Muscle of back (tissue), 13 donors: ENCODE measurements around the gene REM2. TPM values are rescaled to one million over a fixed set of nuclear protein-coding genes. Genes with fewer than 3 reads are reported as not detected.
A peak's percentile ranks its signal among the peaks of the same experiment; 100 is the strongest.

Experiments used
- DNase-seq, 3 donors: peaks; one replicate each; pipeline versions ENCODE4 v3.0.0 to v3.0.0-alpha.2; 2013
- long read RNA-seq, 9 donors: transcript quantifications; one replicate each; lab custom pipeline, GENCODE V29; 2026
- polyA plus RNA-seq, 10 donors: library from polyadenylated mRNA; unstranded; fragments of 120-200 nt; gene quantifications; one replicate each; pipeline ENCODE4 v1.2.1, GENCODE V29; 2013; ENCODE audit not compliant: insufficient read length in 10 of 10

The REM2 gene, protein sequence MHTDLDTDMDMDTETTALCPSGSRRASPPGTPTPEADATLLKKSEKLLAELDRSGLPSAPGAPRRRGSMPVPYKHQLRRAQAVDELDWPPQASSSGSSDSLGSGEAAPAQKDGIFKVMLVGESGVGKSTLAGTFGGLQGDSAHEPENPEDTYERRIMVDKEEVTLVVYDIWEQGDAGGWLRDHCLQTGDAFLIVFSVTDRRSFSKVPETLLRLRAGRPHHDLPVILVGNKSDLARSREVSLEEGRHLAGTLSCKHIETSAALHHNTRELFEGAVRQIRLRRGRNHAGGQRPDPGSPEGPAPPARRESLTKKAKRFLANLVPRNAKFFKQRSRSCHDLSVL
- polyA plus RNA-seq = under 1 TPM in 8 of 10 donors, not detected in 2; 0.09 to 0.16 (median 0.13) TPM
- long read RNA-seq, donor 1 = 0 reads
- long read RNA-seq, donor 2 = 0 reads
- long read RNA-seq, donor 3 = 0 reads
- long read RNA-seq, donor 4 = 0 reads
- long read RNA-seq, donor 5 = 0 reads
- long read RNA-seq, donor 6 = 0 reads
- long read RNA-seq, donor 7 = 0 reads
- long read RNA-seq, donor 8 = 0 reads
- long read RNA-seq, donor 9 = 0 reads

DNA sequence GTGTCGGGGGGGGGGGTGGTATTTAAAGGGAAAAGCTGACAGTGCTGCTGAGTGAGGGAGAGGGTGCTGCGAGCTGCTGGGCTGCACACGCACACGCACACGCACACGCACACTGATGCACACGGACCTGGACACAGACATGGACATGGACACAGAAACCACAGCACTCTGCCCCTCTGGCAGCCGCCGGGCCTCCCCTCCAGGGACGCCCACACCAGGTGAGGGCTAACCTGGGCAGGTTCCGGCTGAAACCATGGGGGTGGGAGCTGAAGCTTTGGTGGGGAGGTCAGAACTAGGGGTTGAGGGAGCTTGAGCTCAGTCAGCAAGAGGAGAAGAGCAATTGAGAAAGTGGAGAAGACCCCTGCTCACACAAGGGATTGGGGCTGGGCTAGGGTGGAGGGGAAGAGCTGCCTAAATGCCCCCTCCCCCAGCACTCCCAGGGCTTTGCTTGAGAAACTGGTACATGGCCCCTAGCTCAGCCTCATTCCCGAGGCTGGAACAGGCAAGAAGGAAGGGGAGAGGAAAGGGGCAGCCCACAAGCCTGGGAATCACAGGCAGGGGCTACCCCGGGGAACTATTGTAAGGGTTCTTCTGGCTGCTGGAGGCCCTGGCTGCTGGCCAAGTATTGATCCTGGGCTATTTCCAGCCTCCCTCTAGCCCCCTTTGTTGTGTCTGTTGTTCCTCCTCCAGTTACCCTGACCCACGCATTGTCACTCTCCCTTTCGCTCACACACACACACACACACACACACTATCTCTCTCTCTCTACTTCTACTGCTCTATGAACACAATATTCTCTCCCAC, at the start of gene REM2:
Gene REM2, plus strand, starts transcription at position 50 of the 804 bp plus-strand sequence. Its CDS starts 66 bp downstream, at position 116.
- peak in 1 of 3 donors; percentile 47 for DNase-seq

DNA sequence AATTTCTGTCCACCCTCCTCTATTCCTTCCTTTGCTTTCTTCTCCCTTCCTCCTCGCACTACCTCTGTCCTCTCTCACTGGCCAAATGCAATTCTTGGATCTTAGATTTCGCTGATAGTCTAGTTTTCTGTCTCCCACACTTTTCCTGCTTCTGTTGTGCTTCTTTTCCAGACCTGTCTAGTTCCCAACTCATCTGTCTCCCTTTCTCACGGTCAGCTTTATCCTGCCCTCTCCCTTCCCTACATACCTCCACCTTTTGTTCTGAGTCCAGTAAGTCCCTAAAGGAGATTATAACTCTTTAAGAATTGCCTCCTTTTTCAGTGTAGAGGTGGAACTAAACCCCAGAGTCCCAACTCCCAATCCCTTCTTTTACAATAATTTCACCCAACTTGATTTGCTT, 47.5 kb upstream of the REM2 start:
- no peak for DNase-seq

DNA sequence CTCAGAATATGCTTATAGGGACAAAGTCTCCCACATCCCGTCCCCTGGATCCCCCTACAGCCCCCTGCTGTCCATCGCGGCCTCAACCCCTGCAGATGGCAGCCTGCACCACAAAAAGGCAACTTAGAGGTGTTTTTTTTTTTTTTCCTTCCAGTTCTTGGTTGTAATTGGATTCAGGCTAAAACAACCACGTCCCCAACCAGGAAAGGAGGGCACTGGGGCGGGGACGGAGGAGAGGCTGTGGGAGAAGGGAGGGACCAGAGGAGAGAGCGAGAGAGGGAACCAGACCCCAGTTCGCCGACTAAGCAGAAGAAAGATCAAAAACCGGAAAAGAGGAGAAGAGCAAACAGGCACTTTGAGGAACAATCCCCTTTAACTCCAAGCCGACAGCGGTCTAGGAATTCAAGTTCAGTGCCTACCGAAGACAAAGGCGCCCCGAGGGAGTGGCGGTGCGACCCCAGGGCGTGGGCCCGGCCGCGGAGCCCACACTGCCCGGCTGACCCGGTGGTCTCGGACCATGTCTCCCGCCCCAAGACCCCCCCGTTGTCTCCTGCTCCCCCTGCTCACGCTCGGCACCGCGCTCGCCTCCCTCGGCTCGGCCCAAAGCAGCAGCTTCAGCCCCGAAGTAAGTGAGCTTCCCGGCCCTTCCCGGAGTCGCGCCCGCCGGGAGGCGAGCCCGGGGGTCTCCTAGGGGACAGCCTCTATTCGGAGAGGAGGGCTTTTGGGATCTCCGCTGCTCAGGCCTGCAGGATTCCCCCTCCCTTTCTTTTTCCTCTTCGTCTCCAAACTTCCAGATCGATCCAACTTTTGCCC, 46.5 kb upstream of the REM2 start, which contains the start of gene MMP14:
Gene MMP14, plus strand, starts transcription at position 285 of the 813 bp plus-strand sequence. Its CDS starts 233 bp downstream, at position 518.
- peak; percentile 90 to 95 (median 90) for DNase-seq

DNA sequence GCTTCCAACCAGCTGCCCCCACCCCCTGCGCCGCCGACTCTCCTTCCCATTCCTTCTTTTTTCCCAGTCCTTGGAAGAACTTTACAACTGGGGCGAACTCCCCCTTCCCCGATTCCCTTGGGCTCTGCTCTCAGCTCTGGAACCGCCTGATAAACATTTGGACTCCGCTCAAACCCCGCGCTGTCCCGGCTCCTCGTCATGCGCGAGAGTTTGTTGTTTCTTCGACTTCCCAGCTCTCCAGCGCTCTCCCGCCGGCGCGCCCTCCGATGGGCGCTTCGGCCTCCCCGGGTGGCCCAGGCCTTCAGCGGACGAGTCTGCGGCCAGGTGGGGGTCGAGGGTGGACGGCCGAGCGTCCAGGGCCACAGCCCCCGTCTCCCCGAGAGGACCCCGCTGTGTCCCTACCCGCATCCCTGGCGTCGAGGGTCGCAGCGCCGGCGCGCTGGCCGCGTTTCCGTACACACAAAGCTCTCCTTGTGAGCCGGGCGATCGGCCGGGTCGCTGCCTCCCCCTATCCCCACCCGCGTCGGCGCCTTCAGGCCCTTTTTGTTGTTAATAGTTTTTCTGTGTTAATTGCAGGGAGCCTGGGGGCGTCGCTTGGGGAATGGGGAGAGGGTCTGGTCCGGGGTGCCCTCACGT, 45.8 kb upstream of the REM2 start:
- peak in 2 of 3 donors; percentile 70 to 90 for DNase-seq

DNA sequence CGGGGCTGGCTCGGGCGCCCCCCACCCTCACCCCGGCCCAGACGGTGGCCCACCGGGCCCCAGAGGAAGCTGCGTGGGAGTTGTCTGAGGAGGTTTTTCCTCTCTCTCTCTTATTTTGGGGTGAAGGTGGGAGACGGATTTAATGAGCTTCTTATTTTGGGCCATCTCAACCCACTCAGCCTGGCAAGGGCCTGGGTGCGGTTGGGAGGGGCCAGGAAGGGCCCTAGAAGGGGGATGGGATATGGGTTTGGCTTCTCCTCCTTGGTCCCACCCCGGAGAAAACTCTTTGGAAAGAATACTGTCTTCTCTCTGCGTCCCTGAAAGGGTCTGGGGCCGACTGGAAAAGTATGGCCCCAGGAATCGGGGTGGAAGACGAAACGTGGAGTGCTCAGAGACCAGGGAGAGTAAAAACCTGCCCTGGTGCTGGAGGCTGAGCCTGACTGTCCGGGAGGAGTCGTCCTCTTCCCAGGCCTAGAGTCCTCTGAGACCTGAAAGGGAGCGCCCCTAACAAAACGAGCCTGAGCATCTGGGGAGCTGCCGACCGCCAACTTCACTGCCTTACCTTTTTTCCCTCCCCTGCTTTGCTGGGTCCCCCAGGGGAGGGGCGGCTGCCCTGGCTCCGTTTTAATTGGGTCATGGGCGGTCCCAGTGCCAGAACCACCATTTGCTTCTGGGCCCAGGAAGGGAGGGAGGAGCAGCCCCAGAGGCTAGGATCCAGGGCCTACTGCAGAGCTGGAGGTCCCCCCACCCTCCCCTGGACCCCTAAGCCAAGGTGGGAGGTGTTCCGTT, 45.1 kb upstream of the REM2 start:
- DNase-seq = peak in 2 of 3 donors; percentile 40 to 75

DNA sequence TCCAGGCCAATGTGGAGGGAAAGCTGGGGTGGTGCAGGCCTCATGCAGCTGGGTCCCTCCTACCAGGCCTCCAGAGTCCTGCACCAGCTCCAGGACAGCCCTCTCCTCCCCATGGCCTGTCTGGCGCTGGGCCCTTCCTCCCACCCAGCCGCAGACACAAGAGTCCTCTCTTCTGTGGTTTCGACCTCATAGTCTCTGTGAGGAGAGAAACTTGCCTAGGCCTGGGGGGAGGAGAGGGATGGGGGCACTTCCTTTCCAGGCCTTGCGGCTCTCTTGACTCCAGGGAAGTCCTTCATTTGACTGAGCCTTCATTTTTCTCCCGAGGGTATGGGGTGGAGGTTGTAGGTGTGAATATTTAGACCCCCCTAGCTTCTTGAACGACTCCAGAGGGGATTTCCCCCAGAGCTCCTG, 44.4 kb upstream of the REM2 start:
- peak in 1 of 3 donors; percentile 64 for DNase-seq

DNA sequence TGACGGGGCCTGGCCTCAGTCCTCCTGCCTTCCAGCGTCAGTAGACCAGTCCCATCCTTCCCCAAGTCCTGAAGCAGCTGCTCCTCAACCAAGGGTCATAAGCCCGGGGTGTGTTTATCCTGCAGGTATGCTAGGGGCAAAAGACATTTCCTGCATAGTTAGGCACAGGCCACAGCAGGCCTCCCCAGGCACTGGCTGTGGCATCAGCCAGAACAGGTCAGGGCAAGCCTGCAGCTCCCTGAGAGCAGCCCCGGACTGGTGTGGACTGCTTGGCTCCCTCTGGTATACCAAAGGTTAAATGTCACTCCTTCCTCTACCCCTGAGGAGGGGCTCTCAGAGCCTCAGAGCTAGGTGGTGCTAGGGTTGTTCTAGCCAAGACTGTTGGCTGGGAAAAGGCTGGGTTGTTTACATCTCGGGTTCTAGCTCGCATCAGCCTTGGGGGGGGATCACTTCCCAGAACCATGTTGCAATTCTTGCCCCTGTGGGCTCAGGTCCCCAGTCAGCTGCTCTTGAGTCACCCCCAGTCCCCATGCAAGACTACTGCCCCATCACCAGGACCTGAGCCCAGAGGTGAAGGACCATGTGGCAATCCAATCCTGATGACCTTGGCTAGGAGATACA, 43.8 kb upstream of the REM2 start:
- no peak for DNase-seq

DNA sequence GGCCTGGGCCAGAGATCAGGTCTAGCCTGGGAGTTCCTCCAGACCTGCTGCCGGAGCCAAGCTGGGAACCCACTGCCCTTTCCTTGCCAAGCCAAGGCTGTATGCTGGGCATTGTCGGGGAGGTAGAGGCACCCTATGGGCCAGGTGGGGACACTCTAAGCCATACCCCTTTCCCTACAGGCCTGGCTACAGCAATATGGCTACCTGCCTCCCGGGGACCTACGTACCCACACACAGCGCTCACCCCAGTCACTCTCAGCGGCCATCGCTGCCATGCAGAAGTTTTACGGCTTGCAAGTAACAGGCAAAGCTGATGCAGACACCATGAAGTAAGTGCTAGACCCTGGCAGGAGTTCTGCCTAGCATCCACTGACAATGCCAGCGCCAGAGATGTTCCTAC, 41.7 kb upstream of the REM2 start:
- no peak for DNase-seq

DNA sequence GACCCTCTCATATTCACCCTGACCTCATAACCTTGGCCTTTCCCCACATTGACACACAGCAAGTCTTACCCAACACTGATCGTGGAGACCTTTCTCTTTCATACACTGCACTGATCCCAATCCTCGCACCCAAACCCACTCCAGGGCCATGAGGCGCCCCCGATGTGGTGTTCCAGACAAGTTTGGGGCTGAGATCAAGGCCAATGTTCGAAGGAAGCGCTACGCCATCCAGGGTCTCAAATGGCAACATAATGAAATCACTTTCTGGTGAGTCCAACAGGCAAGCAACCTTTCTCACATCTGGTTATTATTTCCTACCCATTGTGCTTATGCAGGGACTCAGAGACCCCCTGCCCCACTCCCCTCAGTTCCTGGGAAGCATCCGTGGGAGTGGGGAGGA, 41.3 kb upstream of the REM2 start:
- DNase-seq = no peak

DNA sequence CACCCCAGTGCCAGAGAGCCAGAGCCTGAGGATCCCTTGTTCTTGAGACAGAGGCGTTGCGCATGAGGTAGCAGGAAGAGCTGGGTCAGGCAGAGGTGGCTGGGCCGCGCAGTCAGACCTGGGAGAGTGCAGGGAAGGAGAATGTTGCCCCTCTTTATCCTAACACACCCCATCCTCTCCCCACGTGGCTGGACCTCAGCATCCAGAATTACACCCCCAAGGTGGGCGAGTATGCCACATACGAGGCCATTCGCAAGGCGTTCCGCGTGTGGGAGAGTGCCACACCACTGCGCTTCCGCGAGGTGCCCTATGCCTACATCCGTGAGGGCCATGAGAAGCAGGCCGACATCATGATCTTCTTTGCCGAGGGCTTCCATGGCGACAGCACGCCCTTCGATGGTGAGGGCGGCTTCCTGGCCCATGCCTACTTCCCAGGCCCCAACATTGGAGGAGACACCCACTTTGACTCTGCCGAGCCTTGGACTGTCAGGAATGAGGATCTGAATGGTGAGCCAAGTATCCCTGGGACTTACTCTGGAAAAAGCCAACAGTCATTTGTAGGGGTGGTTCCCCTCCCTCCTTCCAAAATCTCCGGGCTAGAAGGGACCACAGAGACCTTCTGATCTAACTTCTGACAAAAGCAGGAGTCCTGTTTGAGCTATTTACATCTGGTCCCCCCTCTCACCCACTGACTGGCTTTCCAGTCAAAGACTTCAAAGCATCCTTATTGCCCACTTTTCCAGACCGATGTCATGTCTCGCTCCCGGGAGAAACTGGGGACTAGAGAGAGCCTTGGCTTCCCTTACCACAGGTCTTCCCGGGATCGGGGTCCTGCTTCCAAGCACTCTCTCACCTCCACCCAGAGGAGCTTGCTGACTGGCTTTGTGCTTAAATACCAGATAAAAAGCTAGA, 40.6 kb upstream of the REM2 start:
- DNase-seq = no peak

DNA sequence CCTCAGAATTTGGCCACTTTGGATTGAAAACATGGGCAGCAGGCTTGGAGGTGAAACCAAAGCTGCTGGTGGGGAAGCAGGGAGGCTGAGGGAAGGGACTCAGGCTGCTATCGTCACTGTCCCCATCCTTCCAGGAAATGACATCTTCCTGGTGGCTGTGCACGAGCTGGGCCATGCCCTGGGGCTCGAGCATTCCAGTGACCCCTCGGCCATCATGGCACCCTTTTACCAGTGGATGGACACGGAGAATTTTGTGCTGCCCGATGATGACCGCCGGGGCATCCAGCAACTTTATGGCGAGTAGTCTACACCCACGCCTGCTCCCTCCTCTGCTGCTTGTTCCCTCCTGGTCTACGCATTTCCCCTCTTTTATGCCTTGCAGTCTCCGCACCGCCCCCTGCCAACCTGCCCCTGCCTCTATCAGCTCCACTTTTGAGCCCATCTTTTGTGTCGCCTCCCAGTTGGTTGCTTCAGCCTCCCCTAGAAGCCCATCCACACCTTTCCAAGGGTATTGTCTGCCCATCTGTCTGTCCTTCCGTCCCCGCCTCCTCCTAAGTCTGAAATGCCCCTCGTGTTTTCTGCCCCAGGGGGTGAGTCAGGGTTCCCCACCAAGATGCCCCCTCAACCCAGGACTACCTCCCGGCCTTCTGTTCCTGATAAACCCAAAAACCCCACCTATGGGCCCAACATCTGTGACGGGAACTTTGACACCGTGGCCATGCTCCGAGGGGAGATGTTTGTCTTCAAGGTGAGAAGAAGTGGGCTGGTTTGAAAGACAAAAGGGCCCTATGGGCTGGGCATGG, 39.7 kb upstream of the REM2 start:
- DNase-seq = no peak

DNA sequence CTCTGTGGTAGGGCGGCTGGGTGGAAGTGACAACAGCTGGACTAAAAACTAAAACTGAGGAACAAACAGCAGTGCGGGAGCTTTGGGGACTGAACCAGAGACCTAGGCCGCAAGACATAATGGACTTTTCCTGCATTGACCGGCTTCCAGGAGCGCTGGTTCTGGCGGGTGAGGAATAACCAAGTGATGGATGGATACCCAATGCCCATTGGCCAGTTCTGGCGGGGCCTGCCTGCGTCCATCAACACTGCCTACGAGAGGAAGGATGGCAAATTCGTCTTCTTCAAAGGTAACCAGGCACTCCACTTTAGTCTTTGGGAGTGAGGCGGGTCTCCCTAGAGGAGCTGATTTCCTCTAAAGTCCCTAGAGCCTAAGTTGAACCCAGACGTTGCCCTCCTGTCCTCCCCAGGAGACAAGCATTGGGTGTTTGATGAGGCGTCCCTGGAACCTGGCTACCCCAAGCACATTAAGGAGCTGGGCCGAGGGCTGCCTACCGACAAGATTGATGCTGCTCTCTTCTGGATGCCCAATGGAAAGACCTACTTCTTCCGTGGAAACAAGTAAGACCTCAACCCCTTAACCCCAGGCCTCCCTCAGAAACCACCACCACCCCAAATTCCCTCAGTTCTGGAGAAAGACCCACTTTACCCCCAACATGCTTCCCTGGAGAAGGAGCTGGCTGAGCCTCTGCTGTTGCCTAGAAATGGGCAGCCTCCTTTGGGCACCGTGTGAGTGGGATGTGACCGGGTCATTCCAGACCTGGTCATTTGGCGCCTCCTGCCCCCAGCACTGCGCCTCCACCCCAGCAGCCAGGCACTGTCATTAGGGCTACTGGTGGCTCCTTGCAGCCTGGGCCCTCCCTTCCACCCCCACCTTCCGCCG, 38.6 kb upstream of the REM2 start:
- no peak for DNase-seq

DNA sequence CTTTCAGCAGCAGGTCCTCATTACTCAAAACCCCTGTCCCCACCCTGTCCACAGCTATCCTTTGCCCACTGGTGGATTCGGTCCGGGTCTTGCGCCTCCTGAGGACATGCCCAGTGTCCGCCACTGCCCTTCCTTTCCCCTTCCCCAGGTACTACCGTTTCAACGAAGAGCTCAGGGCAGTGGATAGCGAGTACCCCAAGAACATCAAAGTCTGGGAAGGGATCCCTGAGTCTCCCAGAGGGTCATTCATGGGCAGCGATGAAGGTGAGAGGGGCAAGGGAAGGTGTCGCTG, 38.0 kb upstream of the REM2 start:
- DNase-seq = no peak

DNA sequence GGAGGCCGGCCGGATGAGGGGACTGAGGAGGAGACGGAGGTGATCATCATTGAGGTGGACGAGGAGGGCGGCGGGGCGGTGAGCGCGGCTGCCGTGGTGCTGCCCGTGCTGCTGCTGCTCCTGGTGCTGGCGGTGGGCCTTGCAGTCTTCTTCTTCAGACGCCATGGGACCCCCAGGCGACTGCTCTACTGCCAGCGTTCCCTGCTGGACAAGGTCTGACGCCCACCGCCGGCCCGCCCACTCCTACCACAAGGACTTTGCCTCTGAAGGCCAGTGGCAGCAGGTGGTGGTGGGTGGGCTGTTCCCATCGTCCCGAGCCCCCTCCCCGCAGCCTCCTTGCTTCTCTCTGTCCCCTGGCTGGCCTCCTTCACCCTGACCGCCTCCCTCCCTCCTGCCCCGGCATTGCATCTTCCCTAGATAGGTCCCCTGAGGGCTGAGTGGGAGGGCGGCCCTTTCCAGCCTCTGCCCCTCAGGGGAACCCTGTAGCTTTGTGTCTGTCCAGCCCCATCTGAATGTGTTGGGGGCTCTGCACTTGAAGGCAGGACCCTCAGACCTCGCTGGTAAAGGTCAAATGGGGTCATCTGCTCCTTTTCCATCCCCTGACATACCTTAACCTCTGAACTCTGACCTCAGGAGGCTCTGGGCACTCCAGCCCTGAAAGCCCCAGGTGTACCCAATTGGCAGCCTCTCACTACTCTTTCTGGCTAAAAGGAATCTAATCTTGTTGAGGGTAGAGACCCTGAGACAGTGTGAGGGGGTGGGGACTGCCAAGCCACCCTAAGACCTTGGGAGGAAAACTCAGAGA, 37.0 kb upstream of the REM2 start:
- no peak for DNase-seq

DNA sequence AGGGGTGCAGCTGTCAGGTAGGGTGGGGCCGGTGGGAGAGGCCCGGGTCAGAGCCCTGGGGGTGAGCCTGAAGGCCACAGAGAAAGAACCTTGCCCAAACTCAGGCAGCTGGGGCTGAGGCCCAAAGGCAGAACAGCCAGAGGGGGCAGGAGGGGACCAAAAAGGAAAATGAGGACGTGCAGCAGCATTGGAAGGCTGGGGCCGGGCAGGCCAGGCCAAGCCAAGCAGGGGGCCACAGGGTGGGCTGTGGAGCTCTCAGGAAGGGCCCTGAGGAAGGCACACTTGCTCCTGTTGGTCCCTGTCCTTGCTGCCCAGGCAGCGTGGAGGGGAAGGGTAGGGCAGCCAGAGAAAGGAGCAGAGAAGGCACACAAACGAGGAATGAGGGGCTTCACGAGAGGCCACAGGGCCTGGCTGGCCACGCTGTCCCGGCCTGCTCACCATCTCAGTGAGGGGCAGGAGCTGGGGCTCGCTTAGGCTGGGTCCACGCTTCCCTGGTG, 36.2 kb upstream of the REM2 start:
- DNase-seq = no peak
